Endothelial cell of umbilical vein (primary cell): ENCODE measurements around the gene SORCS2. TPM values are rescaled to one million over a fixed set of nuclear protein-coding genes. Genes with fewer than 3 reads are reported as not detected.

Source experiments
- BruUV-seq: library from RNA; stranded (reverse); fragments of 400-500 nt; replicated peaks from 2 replicates; lab custom pipeline; 2021; lab: Mats Ljungman, UMichigan
- CTCF ChIA-PET: fragments of 300-600, 350-600 bp; sonication (Branson Sonifier 250); formaldehyde crosslinking; loops from one replicate; lab custom pipeline; 2021; ENCODE audit warnings: antibody characterized with exemption, inconsistent platforms; lab: Charles Lee
- POLR2A ChIA-PET: fragments of 300-600, 350-600 bp; sonication (Branson Sonifier 250); formaldehyde crosslinking; loops from one replicate; lab custom pipeline; 2021; ENCODE audit warnings: antibody characterized with exemption, inconsistent platforms; lab: Charles Lee
- DNase-seq: peaks from one replicate; pipeline ENCODE4 v3.0.0-alpha.2; 2011; ENCODE audit warnings: low read depth, low spot score
- FAIRE-seq: peaks from 2 replicates; lab custom pipeline; 2011; peaks lifted over from hg19 to GRCh38; lab: Jason Lieb, UNC
- H2AFZ ChIP-seq: 2 replicates; pipeline ENCODE4 v1.6.0; 2012; ENCODE audit warnings: low read depth, low read length, control low read depth, inconsistent platforms
- H3K27ac ChIP-seq: 2 replicates; pipeline ENCODE4 v1.5.1; 2011; ENCODE audit warnings: low read depth, mild to moderate bottlenecking, control low read depth, low read length, moderate library complexity; ENCODE audit not compliant: insufficient read depth
- H3K27me3 ChIP-seq, 2 experiments: 2 replicates each; pipeline versions ENCODE4 v1.6.0 to v1.6.1; 2011; ENCODE audit warnings: low read length in 2 of 2, mixed read lengths in 1 of 2; ENCODE audit not compliant: control insufficient read depth in 2 of 2, insufficient read depth in 2 of 2
- H3K36me3 ChIP-seq, 2 experiments: 2 replicates in 1 of 2; 3 replicates in 1 of 2; pipeline ENCODE4 v1.5.1; 2011; ENCODE audit warnings: low read length in 2 of 2, mild to moderate bottlenecking in 1 of 2, moderate library complexity in 1 of 2; ENCODE audit not compliant: control insufficient read depth in 2 of 2, insufficient read depth in 2 of 2; ENCODE audit errors: extremely low read depth in 1 of 2
- H3K4me1 ChIP-seq: 3 replicates; pipeline ENCODE4 v1.5.1; 2011; ENCODE audit warnings: mild to moderate bottlenecking, low read length; ENCODE audit not compliant: control insufficient read depth, insufficient read depth; ENCODE audit errors: extremely low read depth
- H3K4me2 ChIP-seq: 2 replicates; pipeline ENCODE4 v1.6.1; 2011; ENCODE audit warnings: low read length, control low read depth, mixed read lengths; ENCODE audit not compliant: insufficient read depth
- H3K4me3 ChIP-seq, 3 experiments: fragments of 200-600 bp in 1 of 3; sonication (generic), shearing (Covaris generic) in 1 of 3; replicated peaks in 1 of 3; 2 replicates each; pipeline ENCODE4 v1.5.1; 2011 to 2016; ENCODE audit warnings: control low read depth in 3 of 3, low read length in 3 of 3, mild to moderate bottlenecking in 2 of 3, inconsistent platforms in 1 of 3, low read depth in 1 of 3, moderate library complexity in 1 of 3; ENCODE audit not compliant: insufficient read depth in 1 of 3
- H3K79me2 ChIP-seq: 2 replicates; pipeline ENCODE4 v1.6.0; 2012; ENCODE audit warnings: low read length, inconsistent platforms; ENCODE audit not compliant: control insufficient read depth, insufficient read depth
- H3K9ac ChIP-seq: replicated peaks from 2 replicates; pipeline ENCODE3; 2011; ENCODE audit warnings: low read length, control low read depth; ENCODE audit not compliant: insufficient read depth; ENCODE audit errors: extremely low read depth
- H3K9me1 ChIP-seq: replicated peaks from 3 replicates; pipeline ENCODE4 v1.6.0; 2011; ENCODE audit warnings: mild to moderate bottlenecking, low read length; ENCODE audit not compliant: control insufficient read depth, insufficient read depth; ENCODE audit errors: extremely low read depth
- H3K9me3 ChIP-seq: replicated peaks from 2 replicates; pipeline ENCODE4 v1.5.1; 2012; ENCODE audit warnings: low read length, inconsistent platforms; ENCODE audit not compliant: control insufficient read depth, insufficient read depth
- H4K20me1 ChIP-seq: replicated peaks from 2 replicates; pipeline ENCODE3; 2011; ENCODE audit warnings: mild to moderate bottlenecking, low read length; ENCODE audit not compliant: control insufficient read depth, insufficient read depth; ENCODE audit errors: extremely low read depth
- EZH2 ChIP-seq: IDR thresholded peaks from 2 replicates; pipeline ENCODE4 v1.6.1; 2012; ENCODE audit warnings: borderline replicate concordance, low read depth, mild to moderate bottlenecking, moderate library complexity, low read length, inconsistent platforms; ENCODE audit not compliant: severe bottlenecking
- FOS ChIP-seq: IDR thresholded peaks from 2 replicates; pipeline ENCODE4 v1.6.1; 2011; ENCODE audit warnings: mild to moderate bottlenecking, low read length, moderate library complexity, borderline replicate concordance; ENCODE audit not compliant: insufficient read depth
- GATA2 ChIP-seq: IDR thresholded peaks from 2 replicates; pipeline ENCODE4 v1.7.0; 2011; ENCODE audit warnings: low read depth, mild to moderate bottlenecking, moderate library complexity, mixed read lengths, low read length; ENCODE audit not compliant: insufficient read length, insufficient read depth
- JUN ChIP-seq: IDR thresholded peaks from 2 replicates; pipeline ENCODE4 v1.6.1; 2011; ENCODE audit warnings: borderline replicate concordance, low read depth; ENCODE audit not compliant: insufficient read length, insufficient read depth
- MYC ChIP-seq: IDR thresholded peaks from one replicate; pipeline ENCODE4 v1.6.1; 2011; ENCODE audit warnings: mild to moderate bottlenecking, low read depth, low read length
- POLR2A ChIP-seq: IDR thresholded peaks from 2 replicates; pipeline ENCODE4 v1.6.1; 2012; ENCODE audit warnings: low read depth, mild to moderate bottlenecking, control low read depth, low read length
- POLR2AphosphoS5 ChIP-seq: IDR thresholded peaks from 2 replicates; pipeline ENCODE4 v1.6.1; 2012; ENCODE audit warnings: low read depth, mild to moderate bottlenecking, control low read depth, low read length, moderate library complexity; ENCODE audit not compliant: insufficient read depth
- dilution Hi-C: fragments of 300-500 bp; cut with MboI; formaldehyde crosslinking; loops from one replicate; pipeline ENCODE4 v1.15.0; 2019; ENCODE audit warnings: low sequenced_read_pairs; ENCODE audit not compliant: extremely low pct_ligation_motif_present
- intact Hi-C: fragments of 100-400 bp; cut with micrococcal nuclease; formaldehyde crosslinking; loops from one replicate; pipeline ENCODE4 v1.10.0; 2022
- polyA plus RNA-seq, 4 experiments: library from polyadenylated mRNA; depleted of rRNA in 3 of 4; stranded (reverse) in 3 of 4; unstranded in 1 of 4; fragments of >200 nt; gene quantifications; 2 replicates each; pipeline versions ENCODE4 v1.2.1 to v1.2.3, GENCODE V29; 2011 to 2012; ENCODE audit warnings: missing spikeins in 1 of 4
- total RNA-seq: library from RNA; stranded (reverse); gene quantifications from 2 replicates; pipeline ENCODE4 v1.2.3, GENCODE V29; 2021
- TF ChIP-seq, protein P1 (sequence below): IDR thresholded peaks from 2 replicates; pipeline ENCODE4 v1.6.1; 2011; ENCODE audit not compliant: insufficient read depth, insufficient read length
- TF ChIP-seq, protein P2 (sequence below), 2 donors: IDR thresholded peaks; 1 replicate in 1 of 2; 2 replicates in 1 of 2; pipeline ENCODE4 v1.5.1; 2011; ENCODE audit warnings: low read length in 2 of 2, mild to moderate bottlenecking in 2 of 2, moderate library complexity in 2 of 2, control low read depth in 1 of 2, inconsistent platforms in 1 of 2, low read depth in 1 of 2; ENCODE audit not compliant: insufficient read depth in 1 of 2; ENCODE audit errors: extremely low read depth in 1 of 2

Gene SORCS2
- total and polyA plus RNA-seq, 2 donors (not counting 3 experiments of a cell fraction or from before 2014, with no cell fraction given) = not detected

DNA sequence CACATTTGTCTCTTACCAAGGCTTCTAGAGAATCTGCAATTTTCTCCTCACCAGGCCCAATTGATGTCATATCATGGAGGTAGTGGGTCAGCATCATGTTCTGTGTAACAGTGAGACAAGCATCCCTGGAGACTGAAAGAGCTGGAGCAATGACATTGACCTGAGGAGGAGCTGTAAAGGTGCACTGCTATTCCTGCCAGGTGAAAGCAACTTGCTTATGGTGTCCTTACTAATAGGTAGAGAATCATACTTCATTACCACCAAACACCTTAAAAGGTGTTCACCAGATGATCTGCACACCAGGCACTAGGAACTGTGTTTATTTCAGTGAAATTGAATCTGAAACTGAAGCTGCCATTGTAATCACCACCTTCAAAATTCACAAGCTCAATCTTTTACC, 558.6 kb downstream of the SORCS2 start:
- TF ChIP-seq POLR2AphosphoS5 (no peak), POLR2A (no peak), FOS (no peak), EZH2 (no peak), GATA2 (no peak), JUN (no peak), MYC (no peak)
- TF ChIP-seq, protein P1, sequence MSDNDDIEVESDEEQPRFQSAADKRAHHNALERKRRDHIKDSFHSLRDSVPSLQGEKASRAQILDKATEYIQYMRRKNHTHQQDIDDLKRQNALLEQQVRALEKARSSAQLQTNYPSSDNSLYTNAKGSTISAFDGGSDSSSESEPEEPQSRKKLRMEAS = no peak
- no TSS peak for BruUV-seq
- no peak overlapping the region for H3K27ac ChIP-seq
- no peaks in the 10 kb centered on the region for H3K4me1 ChIP-seq
- FAIRE-seq (no peak), DNase-seq (no peak)
- H3K4me2 ChIP-seq = no peak overlapping the region
- H2AFZ ChIP-seq = no peak overlapping the region
- CTCF ChIA-PET = interaction anchor here (1.3 to 1.9 kb wide), 2 partner anchors 51 to 237 kb away, joined by 3 to 7 read pairs; no protein-coding TSS in a partner anchor
- H3K27me3 ChIP-seq = no peaks in the 10 kb centered on the region
- dilution Hi-C loops = no loop called here
- H3K9me3 ChIP-seq = no peaks in the 10 kb centered on the region
- H4K20me1 ChIP-seq = no peaks in the 10 kb centered on the region
- H3K9me1 ChIP-seq = no peaks in the 10 kb centered on the region
- no peaks in the 10 kb centered on the region for H3K79me2 ChIP-seq
- POLR2A ChIA-PET = no interaction called here
- intact Hi-C loops = no loop called here
- H3K4me3 ChIP-seq = no peak overlapping the region
- H3K36me3 ChIP-seq = no peaks in the 10 kb centered on the region
- H3K9ac ChIP-seq = no peak overlapping the region

DNA sequence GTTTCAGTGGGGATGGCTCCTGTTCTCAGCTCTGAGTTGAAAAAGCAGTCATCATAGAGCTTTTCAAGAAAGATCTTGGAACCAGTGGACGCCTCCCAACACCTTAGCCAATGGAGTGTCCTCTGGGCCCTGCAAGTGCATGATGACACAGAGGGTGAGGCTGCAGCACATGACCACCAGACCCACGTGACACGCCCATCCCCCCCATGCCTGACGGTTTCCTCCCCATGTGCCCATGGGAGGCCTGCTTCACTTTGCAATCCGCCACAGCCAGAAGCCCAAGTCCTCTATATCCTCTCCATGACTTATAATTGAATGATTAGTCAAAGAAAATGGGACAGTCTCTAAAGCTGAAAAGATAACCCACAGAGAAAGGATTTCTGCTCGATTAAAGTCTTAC, 560.3 kb downstream of the SORCS2 start:
- no peak overlapping the region for H3K4me2 ChIP-seq
- BruUV-seq = no TSS peak
- POLR2A ChIA-PET = no interaction called here
- no peak overlapping the region for H3K9ac ChIP-seq
- H3K27me3 ChIP-seq = no peaks in the 10 kb centered on the region
- H2AFZ ChIP-seq = no peak overlapping the region
- no peak for DNase-seq
- intact Hi-C loops (no loop called here), dilution Hi-C loops (no loop called here)
- no peaks in the 10 kb centered on the region for H4K20me1 ChIP-seq
- TF ChIP-seq GATA2 = no peak
- TF ChIP-seq JUN = no peak
- TF ChIP-seq, protein P1 = no peak
- TF ChIP-seq FOS = no peak
- no peak for TF ChIP-seq POLR2AphosphoS5
- TF ChIP-seq EZH2 = no peak
- no peak for TF ChIP-seq POLR2A
- TF ChIP-seq MYC = no peak
- TF ChIP-seq, protein P2, sequence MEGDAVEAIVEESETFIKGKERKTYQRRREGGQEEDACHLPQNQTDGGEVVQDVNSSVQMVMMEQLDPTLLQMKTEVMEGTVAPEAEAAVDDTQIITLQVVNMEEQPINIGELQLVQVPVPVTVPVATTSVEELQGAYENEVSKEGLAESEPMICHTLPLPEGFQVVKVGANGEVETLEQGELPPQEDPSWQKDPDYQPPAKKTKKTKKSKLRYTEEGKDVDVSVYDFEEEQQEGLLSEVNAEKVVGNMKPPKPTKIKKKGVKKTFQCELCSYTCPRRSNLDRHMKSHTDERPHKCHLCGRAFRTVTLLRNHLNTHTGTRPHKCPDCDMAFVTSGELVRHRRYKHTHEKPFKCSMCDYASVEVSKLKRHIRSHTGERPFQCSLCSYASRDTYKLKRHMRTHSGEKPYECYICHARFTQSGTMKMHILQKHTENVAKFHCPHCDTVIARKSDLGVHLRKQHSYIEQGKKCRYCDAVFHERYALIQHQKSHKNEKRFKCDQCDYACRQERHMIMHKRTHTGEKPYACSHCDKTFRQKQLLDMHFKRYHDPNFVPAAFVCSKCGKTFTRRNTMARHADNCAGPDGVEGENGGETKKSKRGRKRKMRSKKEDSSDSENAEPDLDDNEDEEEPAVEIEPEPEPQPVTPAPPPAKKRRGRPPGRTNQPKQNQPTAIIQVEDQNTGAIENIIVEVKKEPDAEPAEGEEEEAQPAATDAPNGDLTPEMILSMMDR (IDR thresholded peaks at IDR 0.05; ENCODE audit: extremely low read depth in 1 of 2, insufficient read depth in 1 of 2, low read depth in 1 of 2, low read length in 2 of 2) = no peak
- peaks cover 0 to 4% of the 10 kb centered on the region in 2 experiments for H3K36me3 ChIP-seq
- CTCF ChIA-PET = interaction anchor here (0.9 kb wide), 1 partner anchor 9 kb away, joined by 3 read pairs; no protein-coding TSS in a partner anchor
- no peak overlapping the region for H3K4me3 ChIP-seq
- no peaks in the 10 kb centered on the region for H3K9me1 ChIP-seq
- H3K79me2 ChIP-seq = no peaks in the 10 kb centered on the region
- FAIRE-seq = no peak
- H3K27ac ChIP-seq = no peak overlapping the region
- H3K4me1 ChIP-seq = no peaks in the 10 kb centered on the region
- H3K9me3 ChIP-seq = no peaks in the 10 kb centered on the region
